IMR-90 (cell line): Measurements from ENCODE around the gene IFNAR2. TPM values are rescaled to one million over a fixed set of nuclear protein-coding genes. Genes with fewer than 3 reads are reported as not detected.

Source experiments
- ATAC-seq: fragments of 200-7000 bp; cut with Tn5 transposase; 2 replicates; pipeline ENCODE4 v1.9.1; 2020; ENCODE audit warnings: low read depth, mild to moderate bottlenecking, moderate library complexity
- BruUV-seq: library from RNA; stranded (reverse); fragments of 400-500 nt; replicated peaks from 2 replicates; lab custom pipeline; 2021; lab: Mats Ljungman, UMichigan
- CTCF ChIA-PET: fragments of 300-600 bp; formaldehyde crosslinking; extraction: SDS; loops from one replicate; lab custom pipeline; 2021; ENCODE audit warnings: antibody characterized with exemption; lab: Yijun Ruan, JAX
- POLR2A ChIA-PET: fragments of 300-600 bp; sonication (Branson Sonifier 250); formaldehyde crosslinking; loops from one replicate; lab custom pipeline; 2022; ENCODE audit warnings: antibody characterized with exemption; ENCODE audit not compliant: unreplicated experiment; lab: Charles Lee
- DNase-seq: peaks from one replicate; pipeline ENCODE4 v3.0.0; 2013
- H2AFZ ChIP-seq: replicated peaks from 2 replicates; pipeline ENCODE3; 2013; ENCODE audit warnings: low read length, mild to moderate bottlenecking; ENCODE audit not compliant: poor library complexity
- H2AK5ac ChIP-seq: 2 replicates; pipeline ENCODE4 v1.6.1; 2013; ENCODE audit warnings: low read depth, low read length, inconsistent platforms
- H2AK9ac ChIP-seq: replicated peaks from 2 replicates; pipeline ENCODE3; 2013; ENCODE audit warnings: mild to moderate bottlenecking, low read depth, low read length, moderate library complexity; ENCODE audit not compliant: poor library complexity
- H2BK120ac ChIP-seq: 2 replicates; pipeline ENCODE4 v1.6.1; 2013; ENCODE audit warnings: low read depth, low read length, inconsistent platforms
- H2BK15ac ChIP-seq: 3 replicates; pipeline ENCODE4 v1.6.1; 2013; ENCODE audit warnings: low read depth, low read length, inconsistent platforms
- H2BK20ac ChIP-seq: 2 replicates; pipeline ENCODE4 v1.6.1; 2013; ENCODE audit warnings: low read depth, mild to moderate bottlenecking, inconsistent platforms, low read length, moderate library complexity
- H2BK5ac ChIP-seq: 2 replicates; pipeline ENCODE4 v1.6.1; 2013; ENCODE audit warnings: mild to moderate bottlenecking, low read depth, low read length, inconsistent platforms; ENCODE audit not compliant: poor library complexity, severe bottlenecking
- H3K14ac ChIP-seq: replicated peaks from 2 replicates; pipeline ENCODE4 v1.6.1; 2013; ENCODE audit warnings: low read depth, low read length, inconsistent platforms
- H3K18ac ChIP-seq: 2 replicates; pipeline ENCODE4 v1.6.1; 2013; ENCODE audit warnings: low read depth, low read length, control low read depth
- H3K23ac ChIP-seq: 2 replicates; pipeline ENCODE4 v1.6.1; 2013; ENCODE audit warnings: low read depth, low read length, inconsistent platforms
- H3K27ac ChIP-seq: 2 replicates; pipeline ENCODE4 v1.5.1; 2013; ENCODE audit warnings: mild to moderate bottlenecking, control low read depth, low read length; ENCODE audit not compliant: insufficient read depth
- H3K27me3 ChIP-seq: 2 replicates; pipeline ENCODE4 v1.6.1; 2013; ENCODE audit warnings: low read length; ENCODE audit not compliant: control insufficient read depth, insufficient read depth
- H3K36me3 ChIP-seq: 2 replicates; pipeline ENCODE4 v1.6.1; 2013; ENCODE audit warnings: low read length, mixed read lengths; ENCODE audit not compliant: control insufficient read depth, insufficient read depth
- H3K4ac ChIP-seq: 2 replicates; pipeline ENCODE4 v1.6.1; 2013; ENCODE audit warnings: low read depth, low read length, inconsistent platforms
- H3K4me1 ChIP-seq: 2 replicates; pipeline ENCODE4 v1.6.1; 2013; ENCODE audit warnings: low read length, mixed read lengths; ENCODE audit not compliant: control insufficient read depth, insufficient read depth
- H3K4me2 ChIP-seq: 2 replicates; pipeline ENCODE4 v1.6.1; 2013; ENCODE audit warnings: low read depth, mild to moderate bottlenecking, control low read depth, low read length, moderate library complexity
- H3K4me3 ChIP-seq: 2 replicates; pipeline ENCODE4 v1.5.1; 2013; ENCODE audit warnings: low read depth, mild to moderate bottlenecking, control low read depth, low read length, moderate library complexity; ENCODE audit not compliant: insufficient read depth
- H3K56ac ChIP-seq: 2 replicates; pipeline ENCODE4 v1.6.1; 2013; ENCODE audit warnings: low read length, inconsistent platforms; ENCODE audit not compliant: insufficient read depth; ENCODE audit errors: extremely low read depth
- H3K79me1 ChIP-seq, 2 experiments: 2 replicates each; pipeline ENCODE4 v1.6.1; 2013; ENCODE audit warnings: low read length in 2 of 2, inconsistent platforms in 1 of 2, low read depth in 1 of 2
- H3K9ac ChIP-seq: 2 replicates; pipeline ENCODE4 v1.6.1; 2013; ENCODE audit warnings: low read depth, low read length, control low read depth
- H3K9me1 ChIP-seq: 2 replicates; pipeline ENCODE4 v1.6.1; 2013; ENCODE audit warnings: low read length, inconsistent platforms; ENCODE audit not compliant: insufficient read depth
- H3K9me3 ChIP-seq: 2 replicates; pipeline ENCODE4 v1.6.1; 2013; ENCODE audit warnings: low read length; ENCODE audit not compliant: control insufficient read depth, insufficient read depth
- H4K20me1 ChIP-seq: 2 replicates; pipeline ENCODE4 v1.6.1; 2013; ENCODE audit warnings: low read length, inconsistent platforms; ENCODE audit not compliant: insufficient read depth
- H4K5ac ChIP-seq: 2 replicates; pipeline ENCODE4 v1.6.1; 2013; ENCODE audit warnings: mild to moderate bottlenecking, low read depth, low read length, control low read depth
- H4K8ac ChIP-seq, 2 experiments: 2 replicates each; pipeline ENCODE4 v1.6.1; 2013; ENCODE audit warnings: low read depth in 2 of 2, low read length in 2 of 2, control low read depth in 1 of 2, inconsistent platforms in 1 of 2
- H4K91ac ChIP-seq: 2 replicates; pipeline ENCODE4 v1.6.1; 2013; ENCODE audit warnings: low read depth, low read length, inconsistent platforms; ENCODE audit not compliant: insufficient read depth
- ELK1 ChIP-seq: fragments of 150-350 bp; IDR thresholded peaks from 2 replicates; pipeline ENCODE4 v1.6.1; 2016; ENCODE audit warnings: low read depth, mild to moderate bottlenecking, low read length, moderate library complexity, borderline replicate concordance
- MAFK ChIP-seq: IDR thresholded peaks from 2 replicates; pipeline ENCODE4 v1.6.1; 2012; ENCODE audit warnings: low read depth, low read length, improper control_type of control experiment
- MAZ ChIP-seq: IDR thresholded peaks from 2 replicates; pipeline ENCODE4 v1.6.1; 2012; ENCODE audit warnings: low read depth, mild to moderate bottlenecking, low read length, improper control_type of control experiment, moderate library complexity, borderline replicate concordance
- NFE2L2 ChIP-seq: fragments of 150-350 bp; IDR thresholded peaks from 2 replicates; pipeline ENCODE4 v1.6.1; 2016; ENCODE audit warnings: low read depth, mild to moderate bottlenecking, low read length
- RCOR1 ChIP-seq: IDR thresholded peaks from 2 replicates; pipeline ENCODE4 v1.6.1; 2012; ENCODE audit warnings: mild to moderate bottlenecking, low read length, improper control_type of control experiment; ENCODE audit not compliant: insufficient replicate concordance
- SMC3 ChIP-seq: fragments of 150-350 bp; IDR thresholded peaks from 2 replicates; pipeline ENCODE4 v1.6.1; 2016; ENCODE audit warnings: low read depth, mild to moderate bottlenecking, antibody characterized with exemption, low read length, moderate library complexity
- WGBS, 2 experiments: methylation state at CpG; one replicate each; pipeline versions ENCODE4 v1.1.5 to v1.1.7; 2013; ENCODE audit warnings: missing lambda C conversion rate in 2 of 2; ENCODE audit not compliant: insufficient read length in 1 of 2; ENCODE audit errors: extremely low coverage in 2 of 2; 5-methylcytosine and 5-hydroxymethylcytosine counted together
- dilution Hi-C: fragments of 300-500 bp; cut with HindIII; formaldehyde crosslinking; loops from one replicate; pipeline ENCODE4 v1.14.3; 2018; ENCODE audit warnings: low sequenced_read_pairs; ENCODE audit not compliant: unreplicated experiment
- in situ Hi-C: fragments of 300-500 bp; cut with MboI; formaldehyde crosslinking; loops from 3 replicates; pipeline ENCODE4 v1.14.3; 2019; ENCODE audit warnings: low sequenced_read_pairs, inconsistent platforms, mixed read lengths
- intact Hi-C: fragments of 100-400 bp; cut with micrococcal nuclease; formaldehyde crosslinking; loops from 2 replicates; pipeline ENCODE4 v1.10.0; 2022
- polyA plus RNA-seq, 3 experiments: library from polyadenylated mRNA; depleted of rRNA; stranded (reverse); fragments of >200 nt; gene quantifications; 2 replicates each; pipeline ENCODE4 v1.2.3, GENCODE V29; 2012; ENCODE audit warnings: low replicate concordance in 1 of 3
- total RNA-seq: library from RNA; depleted of rRNA; stranded (reverse); fragments of >200 nt; gene quantifications from 2 replicates; pipeline ENCODE4 v1.2.3, GENCODE V29; 2012

Gene IFNAR2
- total and polyA plus RNA-seq, 2 of the 4 experiments (the other 2 are of a cell fraction): 6.3 to 13.9 TPM

DNA sequence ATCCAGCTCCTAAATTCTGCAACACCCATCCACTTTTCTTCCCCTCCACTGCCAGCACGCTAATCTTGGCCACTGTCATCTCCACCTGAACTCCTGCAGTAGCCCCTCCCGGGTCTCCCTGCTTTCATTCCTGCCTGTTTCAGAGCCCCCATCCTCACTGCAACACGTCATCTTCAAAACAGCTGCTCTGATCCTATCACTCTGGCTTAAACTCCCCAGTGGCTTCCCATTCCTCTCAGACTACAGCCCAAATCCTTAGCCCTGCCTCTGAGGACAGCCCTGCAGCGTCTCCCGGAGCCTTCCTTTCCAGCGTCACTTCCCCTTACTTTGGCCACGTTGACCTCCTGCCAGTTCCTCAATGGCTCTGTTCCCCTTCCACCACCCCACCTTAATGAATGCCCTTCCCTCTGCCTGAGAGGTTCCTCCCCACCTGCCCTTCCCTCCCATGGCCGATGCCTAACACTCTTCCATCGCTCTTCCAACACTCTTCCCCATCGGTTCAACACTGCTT is 22.9 kb upstream of the IFNAR2 start:
- Histone ChIP-seq H3K4ac (no peak overlapping the region), H2BK15ac (no peak overlapping the region), H3K9ac (no peak overlapping the region), H3K36me3 (no peaks in the 10 kb centered on the region), H2BK20ac (no peak overlapping the region; the same call in 1 of the 2 replicates), H3K4me2 (no peak overlapping the region), H3K23ac (no peak overlapping the region), H3K79me1 (no peaks in the 10 kb centered on the region), H3K56ac (no peak overlapping the region), H3K9me3 (no peaks in the 10 kb centered on the region; the same call in 1 of the 2 replicates), H3K4me3 (no peak overlapping the region), H2BK120ac (no peak overlapping the region), H4K20me1 (peaks cover 8% of the 10 kb centered on the region), H2AFZ (no peak overlapping the region), H3K4me1 (peaks cover 12% of the 10 kb centered on the region), H3K14ac (no peak overlapping the region), H2BK5ac (no peak overlapping the region), H3K18ac (no peak overlapping the region), H4K8ac (no peak overlapping the region), H4K5ac (no peak overlapping the region), H4K91ac (no peak overlapping the region), H3K9me1 (peaks cover 13% of the 10 kb centered on the region), H2AK5ac (peak overlapping the region; percentile 8; the same call in 1 of the 2 replicates), H3K27ac (no peak overlapping the region), H3K27me3 (no peaks in the 10 kb centered on the region), H2AK9ac (no peak overlapping the region)
- 76% methylated on average over 7 of the region's 10 CpGs; no CpG with 5 or more reads in 1 of the 2 experiments for WGBS, 2 experiments
- ATAC-seq (no peak), DNase-seq (no peak)
- POLR2A ChIA-PET: no interaction called here
- dilution Hi-C loops (no loop called here), intact Hi-C loops (no loop called here), in situ Hi-C loops (no loop called here)
- TF ChIP-seq MAFK (no peak), NFE2L2 (no peak), MAZ (no peak), RCOR1 (no peak), SMC3 (no peak), ELK1 (no peak)
- BruUV-seq: no TSS peak
- CTCF ChIA-PET: no interaction called here
